ENCODE measurements around the gene CCDC89. TPM values are rescaled to one million over a fixed set of nuclear protein-coding genes. Genes with fewer than 3 reads are reported as not detected.

Gene CCDC89
- 2.5 and 3.5 TPM in 2 replicates for total RNA-seq
- 2.8 TPM for polyA plus RNA-seq (2012)

GRCh38 chr11:85685820-85686459 lies at the start of gene CCDC89:
TSS of gene CCDC89 (minus strand) at chr11:85686195. CDS start at chr11:85686130, 65 bp downstream.
- DNase-seq (ENCODE audit: low read depth) = peak; percentile 99

DNA sequence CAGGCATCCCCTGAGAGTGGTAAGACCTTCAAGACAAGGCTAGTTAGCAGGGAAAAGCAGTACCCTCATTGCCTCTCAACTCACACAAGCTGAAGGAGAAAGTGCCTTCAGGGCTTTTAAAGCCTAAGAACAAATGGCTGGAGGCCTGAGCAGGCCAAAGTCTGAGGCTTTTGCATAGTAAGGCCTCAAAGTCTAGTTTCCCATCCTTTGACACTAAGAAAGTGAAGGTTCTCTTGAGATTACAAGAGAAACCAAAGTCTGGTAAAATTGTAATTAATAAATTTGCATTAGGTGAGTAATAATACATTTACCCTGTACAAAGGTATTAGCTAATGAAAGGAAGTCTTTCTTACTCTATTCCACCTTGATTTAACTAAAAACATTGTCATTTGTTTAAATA lies 47.0 kb upstream of the CCDC89 start:
- no peak for DNase-seq (ENCODE audit: low read depth)

- DNase-seq (ENCODE audit: low read depth) = no peak
These were observed 40.4 kb upstream of the CCDC89 start for GRCh38 chr11:85726381-85726780.

DNA sequence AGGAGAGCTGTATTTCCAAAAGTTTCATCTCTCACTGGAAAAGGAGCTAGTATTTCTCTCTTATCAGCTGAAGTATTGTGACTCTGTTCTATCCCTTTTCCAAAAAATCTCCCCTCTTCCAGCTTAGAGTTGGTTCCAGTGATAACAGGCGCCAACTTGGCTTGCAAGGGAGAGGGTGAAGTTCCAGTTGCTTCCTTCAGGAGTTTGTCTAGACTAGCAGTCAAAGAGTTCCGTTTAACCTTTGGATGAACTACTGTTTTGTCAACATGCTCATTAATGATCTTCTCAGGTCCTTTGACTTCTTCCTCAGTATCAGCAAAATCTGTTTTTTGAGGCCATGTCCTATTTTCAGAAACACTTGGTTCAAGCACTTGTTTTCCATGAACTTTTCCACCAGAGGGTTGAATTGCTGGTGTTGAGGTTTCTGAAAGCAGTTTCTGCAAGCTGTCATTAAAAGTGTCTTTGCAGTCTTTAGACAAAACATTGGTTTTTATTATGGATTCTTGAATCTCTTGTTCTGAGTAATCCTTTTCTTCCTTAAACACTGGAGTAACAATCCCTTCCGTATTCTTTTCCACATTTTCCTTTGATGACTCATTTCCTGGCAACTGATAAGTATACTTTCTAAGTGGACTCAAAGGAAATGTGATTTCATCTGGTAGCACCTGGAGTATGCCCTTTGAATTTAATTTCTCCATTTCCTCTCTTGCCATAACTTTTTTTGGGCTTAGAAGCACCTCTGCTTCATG lies 39.7 kb upstream of the CCDC89 start:
- peak; percentile 66 for DNase-seq (ENCODE audit: low read depth)

GRCh38 chr11:85724748-85725465 lies 38.9 kb upstream of the CCDC89 start:
- DNase-seq (ENCODE audit: low read depth) = no peak

DNA sequence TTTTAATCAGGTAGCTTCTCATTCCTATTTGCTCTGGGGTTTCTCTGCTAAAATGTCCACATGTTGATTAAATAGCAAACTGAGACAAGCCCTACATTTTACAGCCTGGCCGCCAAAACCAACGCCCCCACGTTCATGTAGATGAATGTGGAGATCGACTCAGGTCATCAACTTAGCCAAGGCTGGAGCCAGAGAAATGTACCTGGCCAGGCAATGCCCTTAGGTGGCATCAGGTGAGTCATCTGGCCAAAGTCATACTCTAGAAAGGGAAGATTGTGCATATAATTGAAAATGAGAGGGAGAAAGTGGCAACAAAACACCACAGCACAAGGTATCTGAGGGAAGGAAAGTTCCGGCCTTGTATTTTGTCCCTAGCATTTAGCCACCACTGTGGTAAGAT lies 37.1 kb upstream of the CCDC89 start:
- no peak for DNase-seq (ENCODE audit: low read depth)

DNA sequence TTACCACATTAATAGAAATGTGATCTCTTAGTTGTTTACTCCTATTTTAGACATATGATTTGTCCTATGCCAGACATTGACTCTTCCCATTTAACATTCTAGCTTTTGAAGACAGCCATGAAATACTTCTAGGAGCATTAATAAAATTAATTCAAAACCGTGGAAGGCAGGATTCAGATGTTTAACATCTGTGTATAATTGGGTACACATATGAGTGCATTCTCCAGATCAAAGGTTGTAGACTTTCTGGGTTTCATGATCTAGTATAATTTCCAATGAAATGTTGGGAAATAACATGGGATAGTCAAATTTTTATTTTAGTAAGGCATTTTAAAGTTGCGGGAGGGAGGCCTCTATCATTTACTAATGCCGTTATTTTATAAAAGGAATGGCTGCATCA lies 35.2 kb upstream of the CCDC89 start:
- DNase-seq (ENCODE audit: low read depth) = no peak

DNA sequence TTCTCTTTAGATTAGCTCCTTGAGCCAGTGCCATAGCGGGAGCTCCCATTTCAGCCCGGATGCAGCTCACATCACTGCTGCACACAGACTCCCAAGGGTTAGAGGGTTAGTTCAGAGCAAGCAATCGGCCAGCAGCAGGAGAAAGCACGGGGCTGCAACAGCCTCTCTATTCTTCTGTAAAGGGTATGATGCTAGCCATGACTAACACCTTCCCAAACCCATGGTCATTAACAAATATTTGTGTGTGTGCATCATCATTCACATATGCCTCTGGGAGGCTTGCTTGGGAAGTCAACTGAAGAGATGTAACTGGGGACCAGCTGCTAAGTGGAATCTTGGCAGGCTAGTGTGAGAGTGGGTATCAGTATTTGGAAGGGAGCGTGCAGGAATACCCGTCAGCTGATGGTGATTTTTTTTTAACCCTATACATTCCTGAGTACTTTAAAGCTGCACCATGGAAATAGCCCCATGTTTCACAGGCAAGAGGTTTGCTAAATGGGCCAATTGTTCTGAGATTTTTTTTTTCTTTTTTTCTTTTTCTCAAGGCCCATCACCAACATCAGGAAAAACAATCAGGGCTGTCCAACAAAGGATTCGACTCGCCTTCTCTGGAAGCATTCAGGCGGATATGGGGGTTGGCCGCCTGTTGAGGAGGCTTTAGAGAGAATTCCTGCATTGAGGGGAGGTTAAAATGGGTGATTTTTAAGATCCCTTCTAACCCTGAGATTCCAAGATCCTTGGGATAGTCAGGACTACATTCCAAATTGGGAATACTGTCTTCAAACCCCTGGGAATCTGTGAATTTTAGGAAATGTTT lies 33.2 kb upstream of the CCDC89 start:
- peak; percentile 99 for DNase-seq (ENCODE audit: low read depth)

- peak; percentile 29 for DNase-seq (ENCODE audit: low read depth)
These were observed 32.3 kb upstream of the CCDC89 start for GRCh38 chr11:85718126-85718943.

DNA sequence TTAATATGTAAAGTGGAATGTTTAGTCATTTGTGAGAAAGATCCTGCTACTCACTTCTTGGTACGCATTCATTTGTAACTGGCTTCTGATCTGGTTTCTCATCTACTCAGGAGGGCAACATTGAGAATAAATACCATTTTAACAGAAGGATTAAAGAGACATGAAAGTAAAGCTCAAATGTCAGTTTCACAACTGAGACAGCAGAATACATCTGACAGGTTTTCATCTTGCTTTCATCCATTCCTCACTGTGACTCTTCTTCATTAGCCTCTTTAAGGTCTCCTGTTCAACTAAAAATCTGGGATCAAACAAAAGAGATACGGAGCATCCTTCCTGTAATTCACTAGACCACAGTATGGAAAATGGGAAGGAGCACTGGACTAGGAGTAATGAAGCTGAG lies 31.4 kb upstream of the CCDC89 start:
- DNase-seq (ENCODE audit: low read depth) = peak; percentile 22

DNA sequence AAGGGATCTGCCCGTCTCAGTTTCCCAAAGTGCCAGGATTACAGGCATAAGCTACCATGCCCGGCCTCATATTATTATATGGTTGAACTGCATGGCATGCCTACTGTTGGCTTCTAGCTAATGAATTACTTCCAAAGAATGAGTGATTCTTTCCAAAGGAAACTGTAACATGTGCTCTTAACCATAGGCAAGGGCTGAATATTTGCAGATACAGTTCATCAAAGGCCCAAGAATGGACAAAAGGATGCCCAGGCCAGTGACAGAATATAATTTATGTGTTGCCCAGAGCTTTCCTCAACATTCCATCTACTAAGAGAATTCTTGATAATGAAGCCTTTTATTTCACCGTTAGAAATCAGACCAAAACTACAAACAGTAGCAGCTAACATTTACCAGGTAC lies 27.0 kb upstream of the CCDC89 start:
- no peak for DNase-seq (ENCODE audit: low read depth)

GRCh38 chr11:85710917-85711316 lies 24.9 kb upstream of the CCDC89 start:
- DNase-seq (ENCODE audit: low read depth) = no peak

- no peak for DNase-seq (ENCODE audit: low read depth)
These were observed 24.1 kb upstream of the CCDC89 start for GRCh38 chr11:85709941-85710702.

DNA sequence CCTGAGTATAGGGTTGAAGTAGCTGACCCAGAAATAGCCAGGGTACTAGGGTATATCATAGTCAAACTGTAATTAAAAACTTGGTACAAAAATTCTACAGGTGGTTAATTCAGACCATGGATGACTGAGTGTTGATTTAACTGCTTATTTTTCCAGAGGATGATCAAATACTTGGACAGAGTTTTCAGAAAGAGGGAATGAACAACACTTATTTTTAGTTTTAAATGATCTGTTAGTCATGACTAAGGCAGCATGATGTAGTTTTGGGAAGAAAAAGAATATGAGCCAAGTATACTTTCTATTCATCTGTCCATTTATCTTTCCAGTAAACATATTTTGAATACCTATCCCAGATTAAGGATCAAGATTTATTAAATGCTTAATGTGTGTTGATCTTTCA lies 19.8 kb upstream of the CCDC89 start:
- DNase-seq (ENCODE audit: low read depth) = peak; percentile 47

GRCh38 chr11:85704967-85705366 lies 19.0 kb upstream of the CCDC89 start:
- no peak for DNase-seq (ENCODE audit: low read depth)

GRCh38 chr11:85699957-85700741 lies 14.2 kb upstream of the CCDC89 start:
- DNase-seq (ENCODE audit: low read depth) = no peak

- no peak for DNase-seq (ENCODE audit: low read depth)
These were observed 12.2 kb upstream of the CCDC89 start for GRCh38 chr11:85698195-85698594.

GRCh38 chr11:85697747-85698146 lies 11.8 kb upstream of the CCDC89 start:
- no peak for DNase-seq (ENCODE audit: low read depth)

GRCh38 chr11:85695546-85695945 lies 9.6 kb upstream of the CCDC89 start:
- no peak for DNase-seq (ENCODE audit: low read depth)

Measured in myocyte (in vitro differentiated cells).